Gastrocnemius medialis (tissue), 4 donors: ENCODE measurements around the gene SREBF1.

Source experiments
- CTCF ChIP-seq, 5 experiments: fragments of 450-650 bp in 3 of 5; fragments of 200-600 bp in 2 of 5; sonication (generic) in 2 of 5; IDR thresholded peaks in 4 of 5; conservative IDR thresholded peaks in 1 of 5; 1 replicate in 4 of 5; 2 replicates in 1 of 5; pipeline ENCODE4 v1.5.1; 2016 to 2019; ENCODE audit warnings: antibody characterized with exemption in 5 of 5, mild to moderate bottlenecking in 3 of 5, moderate library complexity in 3 of 5
- POLR2A ChIP-seq, 2 donors: fragments of 450-650 bp; IDR thresholded peaks; one replicate each; pipeline ENCODE4 v1.6.1; 2017; ENCODE audit warnings: antibody characterized with exemption in 2 of 2, mild to moderate bottlenecking in 2 of 2, moderate library complexity in 2 of 2

DNA sequence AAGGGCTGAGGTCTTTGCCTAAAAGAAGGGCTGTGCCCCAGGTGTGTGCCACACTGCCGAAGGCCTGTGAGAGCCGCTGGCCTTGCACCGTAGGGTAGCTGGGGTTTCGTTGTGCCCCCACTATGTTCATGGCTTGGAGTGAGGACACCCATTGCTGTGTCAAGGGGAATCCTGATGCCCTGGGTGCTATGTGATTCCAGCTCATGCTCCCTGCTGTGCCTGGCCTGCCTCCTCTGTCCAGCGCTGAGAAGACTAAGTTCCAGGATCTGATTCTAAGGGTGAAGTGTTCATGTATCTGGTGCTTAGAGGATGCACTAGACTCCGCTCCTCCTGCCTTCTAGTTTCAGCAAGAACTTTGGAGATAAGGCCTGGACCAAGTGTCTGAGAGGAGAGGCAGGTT, 47.4 kb downstream of the SREBF1 start:
- TF ChIP-seq POLR2A (IDR thresholded peaks at IDR 0.05) (no peak), CTCF (IDR thresholded peaks at IDR 0.05 in 4 of 5, conservative IDR thresholded peaks at IDR 0.05 in 1 of 5) (no peak)
